GM18868 (cell line): ENCODE measurements around the gene CYP2F1.

Experiments used
- ATAC-seq: cut with Tn5 transposase; IDR thresholded peaks from one replicate; pipeline ENCODE4 v1.9.1; 2021; ENCODE audit warnings: mild to moderate bottlenecking, moderate library complexity; ENCODE audit not compliant: unreplicated experiment

Gene CYP2F1

DNA sequence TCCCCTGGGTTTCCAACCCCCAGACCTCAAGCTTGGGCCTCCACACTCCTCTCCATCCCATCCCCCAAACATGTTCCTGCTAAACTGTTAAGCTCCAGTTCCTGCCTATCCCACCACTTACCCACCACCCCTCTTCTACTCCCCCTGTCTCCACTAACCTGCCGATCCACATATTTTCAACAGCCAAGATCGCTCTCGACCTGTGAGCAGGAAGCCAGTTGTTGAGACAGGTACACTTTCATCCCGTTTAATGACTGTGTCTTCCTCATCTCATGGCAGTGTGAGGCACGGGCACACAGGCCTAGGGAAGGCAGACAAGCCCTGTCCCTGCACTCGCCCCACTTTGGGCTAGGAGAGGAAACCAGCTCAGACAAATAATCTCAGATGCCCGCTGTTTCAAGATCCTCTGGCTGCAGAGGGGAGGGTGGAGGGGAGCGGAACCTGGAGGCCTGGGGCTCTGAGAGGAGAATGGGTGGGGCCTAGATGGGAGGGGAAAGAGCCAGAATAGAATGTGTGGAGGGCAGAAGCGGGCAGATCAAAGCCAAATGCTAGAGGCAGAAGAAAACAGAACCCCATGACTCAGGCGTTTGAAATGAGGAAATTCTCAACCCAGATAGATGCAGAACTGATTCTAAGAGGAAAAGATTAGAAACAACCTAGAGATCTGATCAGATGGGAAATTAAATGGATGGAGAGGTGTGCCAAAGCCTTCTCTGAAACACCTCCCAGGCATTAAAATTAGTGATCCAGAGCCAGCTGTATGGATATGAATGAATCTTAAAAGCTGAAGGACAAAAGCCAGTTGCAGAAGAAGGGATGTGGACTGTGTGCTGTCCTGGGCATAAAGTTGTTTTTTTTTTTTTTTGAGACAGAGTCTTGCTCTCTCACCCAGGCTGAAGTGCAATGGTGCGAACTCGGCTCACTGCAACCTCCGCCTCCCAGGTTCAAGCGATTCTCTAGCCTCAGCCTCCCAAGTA lies 61.9 kb downstream of the CYP2F1 start:
- no peak for ATAC-seq
